ENCODE data around the gene PES1.
"Not testable (repeated sequence)": the region's sequence is repeated elsewhere in the genome, so short reads cannot be mapped to it uniquely, and the experiment has no call there.

The PES1 gene

GRCh38 chr22:30555282-30556210, 36.2 kb downstream of the PES1 start:
- no peak for DNase-seq (ENCODE audit: low read depth in 2 of 2)

GRCh38 chr22:30553971-30554370, 37.7 kb downstream of the PES1 start:
- no peak for DNase-seq (ENCODE audit: low read depth in 2 of 2)

- DNase-seq (ENCODE audit: low read depth in 2 of 2), result no peak
Measured at GRCh38 chr22:30552719-30553118, 39.0 kb downstream of the PES1 start.

GRCh38 chr22:30551813-30552212, 39.9 kb downstream of the PES1 start:
- DNase-seq (ENCODE audit: low read depth in 2 of 2), result not testable (repeated sequence)

- DNase-seq (ENCODE audit: low read depth in 2 of 2), result no peak
Measured at GRCh38 chr22:30547188-30547587, 44.5 kb downstream of the PES1 start.

GRCh38 chr22:30546616-30547015, 45.1 kb downstream of the PES1 start, which contains the start of gene SEC14L6:
Gene SEC14L6, minus strand, starts transcription at chr22:30546741. Its CDS starts 59 bp downstream, at chr22:30546682.
- DNase-seq (ENCODE audit: low read depth in 2 of 2), result no peak

- DNase-seq (ENCODE audit: low read depth in 2 of 2), result no peak
Measured at GRCh38 chr22:30542811-30543188, 48.9 kb downstream of the PES1 start.

GRCh38 chr22:30541961-30542810, 49.5 kb downstream of the PES1 start:
- no peak for DNase-seq (ENCODE audit: low read depth in 2 of 2)

- DNase-seq (ENCODE audit: low read depth in 2 of 2), result not testable (repeated sequence)
Measured at GRCh38 chr22:30541511-30541910, 50.2 kb downstream of the PES1 start.

- DNase-seq (ENCODE audit: low read depth in 2 of 2), result no peak
Measured at GRCh38 chr22:30539368-30539767, 52.3 kb downstream of the PES1 start.

GRCh38 chr22:30538280-30538679, 53.4 kb downstream of the PES1 start:
- DNase-seq (ENCODE audit: low read depth in 2 of 2), result no peak

GRCh38 chr22:30537083-30537731, 54.5 kb downstream of the PES1 start:
- no peak for DNase-seq (ENCODE audit: low read depth in 2 of 2)

GRCh38 chr22:30535182-30535581, 56.5 kb downstream of the PES1 start:
- DNase-seq (ENCODE audit: low read depth in 2 of 2), result no peak

GRCh38 chr22:30531651-30532608, 59.8 kb downstream of the PES1 start:
- no peak for DNase-seq (ENCODE audit: low read depth in 2 of 2)

- no peak for DNase-seq (ENCODE audit: low read depth in 2 of 2)
Measured at GRCh38 chr22:30526656-30527055, 65.1 kb downstream of the PES1 start.
